Neuronal stem cell (in vitro differentiated cells): ENCODE measurements around the gene C8G. TPM values are rescaled to one million over a fixed set of nuclear protein-coding genes. Genes with fewer than 3 reads are reported as not detected.

ENCODE experiments used
- DNase-seq: peaks from one replicate; pipeline ENCODE4 v3.0.0-alpha.2; 2013; ENCODE audit warnings: low spot score
- H2AFZ ChIP-seq: one replicate; pipeline ENCODE4 v1.6.1; 2013; ENCODE audit warnings: mild to moderate bottlenecking, low read length, inconsistent platforms
- H2AK5ac ChIP-seq: 2 replicates; pipeline ENCODE4 v1.6.1; 2013; ENCODE audit warnings: low read depth, mild to moderate bottlenecking, inconsistent platforms, low read length, moderate library complexity, mixed read lengths
- H2BK120ac ChIP-seq: 2 replicates; pipeline ENCODE4 v1.6.1; 2013; ENCODE audit warnings: low read depth, mild to moderate bottlenecking, inconsistent platforms, low read length, moderate library complexity, mixed read lengths
- H2BK12ac ChIP-seq: one replicate; pipeline ENCODE4 v1.6.1; 2013; ENCODE audit warnings: low read length, inconsistent platforms
- H2BK15ac ChIP-seq: 2 replicates; pipeline ENCODE4 v1.6.1; 2013; ENCODE audit warnings: mild to moderate bottlenecking, low read length, inconsistent platforms, mixed read lengths
- H2BK5ac ChIP-seq: one replicate; pipeline ENCODE4 v1.6.1; 2013; ENCODE audit warnings: inconsistent platforms, mild to moderate bottlenecking, low read length, moderate library complexity
- H3K14ac ChIP-seq: one replicate; pipeline ENCODE4 v1.6.1; 2013; ENCODE audit warnings: low read length, inconsistent platforms
- H3K18ac ChIP-seq: 2 replicates; pipeline ENCODE4 v1.6.1; 2013; ENCODE audit warnings: low read length, inconsistent platforms
- H3K23ac ChIP-seq: 2 replicates; pipeline ENCODE4 v1.6.1; 2013; ENCODE audit warnings: low read depth, mild to moderate bottlenecking, mixed read lengths, low read length, inconsistent platforms; ENCODE audit not compliant: poor library complexity
- H3K27ac ChIP-seq: replicated peaks from 3 replicates; pipeline ENCODE4 v1.5.1; 2013; ENCODE audit warnings: low read length, inconsistent platforms
- H3K27me3 ChIP-seq, 3 experiments: 2 replicates each; pipeline ENCODE4 v1.6.1; 2013; ENCODE audit warnings: low read length in 3 of 3, mild to moderate bottlenecking in 2 of 3, inconsistent platforms in 1 of 3, low read depth in 1 of 3, mixed read lengths in 1 of 3, moderate library complexity in 1 of 3; ENCODE audit not compliant: control insufficient read depth in 3 of 3, insufficient read depth in 3 of 3
- H3K36me3 ChIP-seq, 2 donors: replicated peaks in 1 of 2; 2 replicates each; pipeline ENCODE4 v1.6.1; 2013; ENCODE audit warnings: low read length in 2 of 2; ENCODE audit not compliant: control insufficient read depth in 2 of 2, insufficient read depth in 2 of 2
- H3K4ac ChIP-seq: 2 replicates; pipeline ENCODE4 v1.6.1; 2013; ENCODE audit warnings: inconsistent platforms, mild to moderate bottlenecking, low read length, moderate library complexity
- H3K4me1 ChIP-seq, 2 donors: 1 replicate in 1 of 2; 2 replicates in 1 of 2; pipeline ENCODE4 v1.6.1; 2013; ENCODE audit warnings: low read length in 2 of 2, low read depth in 1 of 2; ENCODE audit not compliant: control insufficient read depth in 2 of 2, insufficient read depth in 1 of 2
- H3K4me2 ChIP-seq: one replicate; pipeline ENCODE4 v1.6.1; 2013; ENCODE audit warnings: mild to moderate bottlenecking, low read length, inconsistent platforms; ENCODE audit not compliant: insufficient read depth, poor library complexity, severe bottlenecking
- H3K4me3 ChIP-seq, 2 donors: 2 replicates each; pipeline ENCODE4 v1.5.1; 2013; ENCODE audit warnings: low read length in 2 of 2, mild to moderate bottlenecking in 2 of 2, inconsistent platforms in 1 of 2, moderate library complexity in 1 of 2
- H3K79me1 ChIP-seq: one replicate; pipeline ENCODE4 v1.6.1; 2013; ENCODE audit warnings: low read depth, mild to moderate bottlenecking, inconsistent platforms, low read length, moderate library complexity
- H3K9ac ChIP-seq: one replicate; pipeline ENCODE4 v1.6.1; 2013; ENCODE audit warnings: mild to moderate bottlenecking, low read depth, low read length, inconsistent platforms; ENCODE audit not compliant: poor library complexity
- H3K9me3 ChIP-seq, 2 donors: replicated peaks in 1 of 2; 2 replicates each; pipeline versions ENCODE3 to v1.6.1; 2013; ENCODE audit warnings: low read length in 2 of 2, mild to moderate bottlenecking in 2 of 2, inconsistent platforms in 1 of 2, low read depth in 1 of 2, mixed read lengths in 1 of 2, moderate library complexity in 1 of 2; ENCODE audit not compliant: control insufficient read depth in 2 of 2, insufficient read depth in 1 of 2
- H4K8ac ChIP-seq: one replicate; pipeline ENCODE4 v1.6.1; 2013; ENCODE audit warnings: low read depth, mild to moderate bottlenecking, inconsistent platforms, low read length, moderate library complexity
- H4K91ac ChIP-seq: one replicate; pipeline ENCODE4 v1.6.1; 2013; ENCODE audit warnings: low read length, low read depth, mild to moderate bottlenecking, inconsistent platforms; ENCODE audit not compliant: poor library complexity
- WGBS, 2 donors: extraction: QIAGEN DNeasy Blood & Tissue Kit; methylation state at CpG; one replicate each; pipeline ENCODE4 v1.1.7; 2013; ENCODE audit warnings: missing lambda C conversion rate in 2 of 2, mixed read lengths in 1 of 2; ENCODE audit not compliant: insufficient read length in 2 of 2, insufficient replicate concordance in 1 of 2; ENCODE audit errors: extremely low coverage in 2 of 2; 5-methylcytosine and 5-hydroxymethylcytosine counted together
- polyA plus RNA-seq, 2 experiments: library from polyadenylated mRNA; stranded (reverse); fragments of 200-250 nt; gene quantifications; one replicate each; pipeline ENCODE4 v1.2.3, GENCODE V29; 2013

C8G gene
- 0.31 TPM for polyA plus RNA-seq (2013, experiment 1 of 2)
- 0.22 TPM for polyA plus RNA-seq (2013, experiment 2 of 2)

GRCh38 chr9:136944519-136945332 is at the start of gene C8G, which contains the start of gene FBXW5:
Gene C8G (plus strand): TSS chr9:136945243. CDS start chr9:136945321, 78 bp downstream.
Gene FBXW5 (minus strand): TSS chr9:136944738. CDS start chr9:136944083, 655 bp downstream.
- H3K9me3 ChIP-seq = peaks cover 0 to 2% of the 10 kb centered on the region in 2 donors
- no CpG with 5 or more reads among the region's 74 CpGs for WGBS, 2 donors
- peak; percentile 94 for DNase-seq
- peak within 1 kb of the TSS; percentile 52 for H4K8ac ChIP-seq
- peaks cover 10% of the 10 kb centered on the region in 2 donors for H3K4me1 ChIP-seq
- peak within 1 kb of the TSS; percentile 95 for H2BK12ac ChIP-seq
- peak within 1 kb of the TSS; percentile 91 for H3K4me2 ChIP-seq
- H3K27ac ChIP-seq = peak within 1 kb of the TSS; percentile 72
- peak within 1 kb of the TSS; percentile 4 for H2BK120ac ChIP-seq
- peak within 1 kb of the TSS; percentile 84 for H2AK5ac ChIP-seq
- peak within 1 kb of the TSS; percentile 97 for H3K18ac ChIP-seq
- H3K27me3 ChIP-seq = no peaks in the 10 kb centered on the region
- peak within 1 kb of the TSS; percentile 38 for H3K4ac ChIP-seq
- peak within 1 kb of the TSS; percentile 93 for H2BK15ac ChIP-seq
- peak within 1 kb of the TSS; percentile 84 for H2AFZ ChIP-seq
- peak within 1 kb of the TSS; percentile 84 for H3K14ac ChIP-seq
- peak within 1 kb of the TSS; percentile 87 for H2BK5ac ChIP-seq
- peak within 1 kb of the TSS; percentile 97 for H3K23ac ChIP-seq
- peaks cover 19% of the 10 kb centered on the region for H3K79me1 ChIP-seq
- no peak within 1 kb of the TSS for H4K91ac ChIP-seq
- H3K9ac ChIP-seq = peak within 1 kb of the TSS; percentile 97
- peak within 1 kb of the TSS; percentile 92 to 96 for H3K4me3 ChIP-seq
- H3K36me3 ChIP-seq = peaks cover 31 to 37% of the 10 kb centered on the region in 2 donors

GRCh38 chr9:136896027-136896426 is 49.0 kb upstream of the C8G start:
- Histone ChIP-seq H4K8ac (no peak overlapping the region), H3K36me3 (peaks cover 33 to 65% of the 10 kb centered on the region in 2 donors), H3K18ac (no peak overlapping the region), H3K4me2 (peak overlapping the region; percentile 2), H3K27me3 (no peaks in the 10 kb centered on the region), H3K9ac (peak overlapping the region; percentile 77), H2AFZ (no peak overlapping the region), H4K91ac (no peak overlapping the region), H3K4ac (no peak overlapping the region), H3K9me3 (no peaks in the 10 kb centered on the region), H3K4me1 (peaks cover 0 to 8% of the 10 kb centered on the region in 2 donors), H3K79me1 (peaks cover 25% of the 10 kb centered on the region), H2BK15ac (peak overlapping the region; percentile 49), H2BK12ac (no peak overlapping the region), H2AK5ac (no peak overlapping the region), H3K27ac (no peak overlapping the region), H3K14ac (peak overlapping the region; percentile 56), H3K23ac (peak overlapping the region; percentile 73), H2BK5ac (no peak overlapping the region), H3K4me3 (no peak overlapping the region), H2BK120ac (no peak overlapping the region)
- WGBS, 2 donors = no CpG with 5 or more reads among the region's 11 CpGs
- DNase-seq = no peak

GRCh38 chr9:136898483-136899100 is 46.5 kb upstream of the C8G start:
- Histone ChIP-seq H3K9ac (no peak overlapping the region), H4K8ac (no peak overlapping the region), H3K4ac (no peak overlapping the region), H3K79me1 (peaks cover 25% of the 10 kb centered on the region), H3K27me3 (no peaks in the 10 kb centered on the region), H3K18ac (no peak overlapping the region), H3K4me3 (no peak overlapping the region), H4K91ac (no peak overlapping the region), H2AK5ac (no peak overlapping the region), H3K27ac (no peak overlapping the region), H3K4me1 (peaks cover 0 to 8% of the 10 kb centered on the region in 2 donors), H2BK120ac (no peak overlapping the region), H2AFZ (no peak overlapping the region), H3K4me2 (no peak overlapping the region), H2BK15ac (no peak overlapping the region), H3K9me3 (no peaks in the 10 kb centered on the region), H3K14ac (no peak overlapping the region), H2BK5ac (no peak overlapping the region), H3K36me3 (peaks cover 48 to 72% of the 10 kb centered on the region in 2 donors), H3K23ac (no peak overlapping the region), H2BK12ac (no peak overlapping the region)
- no peak for DNase-seq
- no CpG with 5 or more reads among the region's 21 CpGs for WGBS, 2 donors

- no peak overlapping the region for H2BK15ac ChIP-seq
- no peaks in the 10 kb centered on the region for H3K27me3 ChIP-seq
- H3K9me3 ChIP-seq = no peaks in the 10 kb centered on the region
- H3K4me1 ChIP-seq = peaks cover 0 to 8% of the 10 kb centered on the region in 2 donors
- H4K91ac ChIP-seq = no peak overlapping the region
- H3K4me2 ChIP-seq = no peak overlapping the region
- H2BK120ac ChIP-seq = no peak overlapping the region
- WGBS, 2 donors = no CpG with 5 or more reads among the region's 9 CpGs
- H3K9ac ChIP-seq = no peak overlapping the region
- H2AFZ ChIP-seq = no peak overlapping the region
- no peak overlapping the region for H2BK12ac ChIP-seq
- no peak overlapping the region for H4K8ac ChIP-seq
- no peak overlapping the region for H2BK5ac ChIP-seq
- no peak overlapping the region for H2AK5ac ChIP-seq
- H3K27ac ChIP-seq = no peak overlapping the region
- peaks cover 48 to 73% of the 10 kb centered on the region in 2 donors for H3K36me3 ChIP-seq
- H3K14ac ChIP-seq = no peak overlapping the region
- no peak overlapping the region for H3K4ac ChIP-seq
- no peak overlapping the region for H3K18ac ChIP-seq
- no peak for DNase-seq
- H3K23ac ChIP-seq = no peak overlapping the region
- H3K79me1 ChIP-seq = peaks cover 25% of the 10 kb centered on the region
- no peak overlapping the region for H3K4me3 ChIP-seq
Measured at GRCh38 chr9:136899196-136899595, 45.8 kb upstream of the C8G start.
